Calu3 (cell line): ENCODE results near the gene ELOB. TPM values are rescaled to one million over a fixed set of nuclear protein-coding genes. Genes with fewer than 3 reads are reported as not detected.
A peak's percentile ranks its signal among the peaks of the same experiment; 100 is the strongest.

ENCODE experiments used
- BruUV-seq: library from RNA; stranded (reverse); fragments of 400-500 nt; replicated peaks from 2 replicates; lab custom pipeline; 2021; lab: Mats Ljungman, UMichigan
- CTCF ChIA-PET: fragments of 300-600 bp; sonication (Branson Sonifier 250); formaldehyde crosslinking; loops from one replicate; lab custom pipeline; 2022; ENCODE audit warnings: antibody characterized with exemption; lab: Charles Lee
- DNase-seq: peaks from one replicate; pipeline ENCODE4 v3.0.0; 2022
- H3K27ac Mint-ChIP-seq: one replicate; pipeline ENCODE4 v1.8.0; 2022; ENCODE audit warnings: mixed read lengths; ENCODE audit not compliant: unreplicated experiment
- H3K27me3 Mint-ChIP-seq: one replicate; pipeline ENCODE4 v1.8.0; 2022; ENCODE audit warnings: mixed read lengths; ENCODE audit not compliant: unreplicated experiment
- H3K36me3 Mint-ChIP-seq: one replicate; pipeline ENCODE4 v1.8.0; 2022; ENCODE audit warnings: mild to moderate bottlenecking, moderate library complexity, mixed read lengths; ENCODE audit not compliant: insufficient read depth, unreplicated experiment
- H3K4me1 Mint-ChIP-seq: one replicate; pipeline ENCODE4 v1.8.0; 2022; ENCODE audit warnings: mild to moderate bottlenecking, low read depth, mixed read lengths; ENCODE audit not compliant: unreplicated experiment
- H3K4me3 Mint-ChIP-seq: one replicate; pipeline ENCODE4 v1.8.0; 2022; ENCODE audit warnings: mild to moderate bottlenecking, low read depth, moderate library complexity, mixed read lengths; ENCODE audit not compliant: unreplicated experiment
- H3K9me3 Mint-ChIP-seq: one replicate; pipeline ENCODE4 v1.8.0; 2022; ENCODE audit warnings: low read depth, mixed read lengths; ENCODE audit not compliant: unreplicated experiment
- CTCF ChIP-seq: fragments of 200-600 bp; IDR thresholded peaks from one replicate; pipeline ENCODE4 v1.8.0; 2022; ENCODE audit warnings: antibody characterized with exemption; ENCODE audit not compliant: unreplicated experiment
- intact Hi-C: fragments of 100-400 bp; cut with micrococcal nuclease; formaldehyde crosslinking; loops from one replicate; pipeline ENCODE4 v1.10.0; 2022; ENCODE audit not compliant: unreplicated experiment
- total RNA-seq: library from RNA; stranded (reverse); gene quantifications from 2 replicates; pipeline ENCODE4 v1.2.3, GENCODE V29; 2022

ELOB gene
- total RNA-seq, 1 experiment from 2014 or later, result 269 TPM

GRCh38 chr16:2786826-2787151, 9.7 kb upstream of the ELOB start:
- CTCF ChIA-PET, result no interaction called here
- intact Hi-C loops, result no loop called here
- TF ChIP-seq CTCF, result no peak
- BruUV-seq, result no TSS peak
- H3K36me3 Mint-ChIP-seq, result peaks cover 18% of the 10 kb centered on the region
- peak overlapping the region; percentile 88 for H3K27ac Mint-ChIP-seq
- no peaks in the 10 kb centered on the region for H3K9me3 Mint-ChIP-seq
- peaks cover 36% of the 10 kb centered on the region for H3K4me1 Mint-ChIP-seq
- no peaks in the 10 kb centered on the region for H3K27me3 Mint-ChIP-seq
- peak overlapping the region; percentile 71 for H3K4me3 Mint-ChIP-seq
- DNase-seq, result no peak

- H3K4me3 Mint-ChIP-seq, result peak overlapping the region; percentile 71
- H3K27ac Mint-ChIP-seq, result peak overlapping the region; percentile 88
- TF ChIP-seq CTCF, result no peak
- peaks cover 18% of the 10 kb centered on the region for H3K36me3 Mint-ChIP-seq
- CTCF ChIA-PET, result interaction anchor here (0.5 kb wide), 1 partner anchor 422 kb away, joined by 10 read pairs; no protein-coding TSS in a partner anchor
- H3K9me3 Mint-ChIP-seq, result no peaks in the 10 kb centered on the region
- no peaks in the 10 kb centered on the region for H3K27me3 Mint-ChIP-seq
- intact Hi-C loops, result no loop called here
- H3K4me1 Mint-ChIP-seq, result peaks cover 36% of the 10 kb centered on the region
- peak; percentile 50 for DNase-seq
- BruUV-seq, result no TSS peak
Measured at GRCh38 chr16:2786061-2786825, 9.2 kb upstream of the ELOB start.

- Mint-ChIP-seq H3K4me1 (peaks cover 36% of the 10 kb centered on the region), H3K4me3 (peak overlapping the region; percentile 71), H3K27ac (peak overlapping the region; percentile 91)
Measured at GRCh38 chr16:2785101-2785991, 8.3 kb upstream of the ELOB start.

More at GRCh38 chr16:2785101-2785991, 8.3 kb upstream of the ELOB start:
- no peaks in the 10 kb centered on the region for H3K27me3 Mint-ChIP-seq
- peak; percentile 41 for DNase-seq
- intact Hi-C loops, result no loop called here
- BruUV-seq, result no TSS peak
- H3K36me3 Mint-ChIP-seq, result peaks cover 19% of the 10 kb centered on the region
- TF ChIP-seq CTCF, result peak; percentile 81
- CTCF ChIA-PET, result interaction anchor here (0.5 to 1.0 kb wide), 3 partner anchors 51 to 421 kb away, joined by 3 to 10 read pairs (median 5); no protein-coding TSS in a partner anchor
- H3K9me3 Mint-ChIP-seq, result no peaks in the 10 kb centered on the region
